Loucy (cell line): ENCODE measurements around the gene RGPD4.
"Not testable (repeated sequence)": the region's sequence is repeated elsewhere in the genome, so short reads cannot be mapped to it uniquely, and the experiment has no call there.

Experiments used
- H2AFZ ChIP-seq: fragments of 200-600 bp; sonication (generic); 2 replicates; pipeline ENCODE4 v1.6.0; 2016; ENCODE audit warnings: antibody characterized with exemption, mild to moderate bottlenecking, low read length, moderate library complexity
- H3F3A ChIP-seq: fragments of 200-600 bp; 2 replicates; pipeline ENCODE4 v1.6.0; 2016; ENCODE audit warnings: antibody characterized with exemption, low read depth, mild to moderate bottlenecking
- H3K27me3 ChIP-seq: fragments of 200-600 bp; sonication (generic); 2 replicates; pipeline ENCODE4 v1.6.1; 2014; ENCODE audit warnings: low read length, mild to moderate bottlenecking; ENCODE audit not compliant: insufficient read depth, poor library complexity, severe bottlenecking
- H3K36me3 ChIP-seq: fragments of 200-600 bp; sonication (generic); 2 replicates; pipeline ENCODE4 v1.6.1; 2016; ENCODE audit warnings: low read length; ENCODE audit not compliant: insufficient read depth
- H3K4me1 ChIP-seq: fragments of 200-600 bp; sonication (generic); 2 replicates; pipeline ENCODE4 v1.5.1; 2014; ENCODE audit warnings: low read length, mild to moderate bottlenecking; ENCODE audit not compliant: insufficient read depth, poor library complexity, severe bottlenecking
- H3K4me2 ChIP-seq: fragments of 200-600 bp; sonication (generic); 2 replicates; pipeline ENCODE4 v1.6.0; 2014; ENCODE audit warnings: antibody characterized with exemption, low read length, low read depth, mild to moderate bottlenecking; ENCODE audit not compliant: poor library complexity, severe bottlenecking
- H3K4me3 ChIP-seq: fragments of 200-600 bp; sonication (generic); 2 replicates; pipeline ENCODE4 v1.5.1; 2014; ENCODE audit warnings: low read length, mild to moderate bottlenecking, mixed read lengths; ENCODE audit not compliant: poor library complexity, severe bottlenecking
- H3K79me2 ChIP-seq: fragments of 200-600 bp; sonication (generic); 2 replicates; pipeline ENCODE4 v1.6.1; 2014; ENCODE audit warnings: low read length; ENCODE audit not compliant: insufficient read depth
- H3K9ac ChIP-seq: fragments of 200-600 bp; sonication (generic); 2 replicates; pipeline ENCODE4 v1.6.0; 2014; ENCODE audit warnings: mild to moderate bottlenecking, low read depth, low read length, moderate library complexity; ENCODE audit not compliant: poor library complexity, severe bottlenecking
- H3K9me2 ChIP-seq: fragments of 200-600 bp; sonication (generic); replicated peaks from 2 replicates; pipeline ENCODE4 v1.6.1; 2016; ENCODE audit warnings: low read depth, low read length, mixed read lengths
- H3K9me3 ChIP-seq: fragments of 200-600 bp; sonication (generic); 2 replicates; pipeline ENCODE4 v1.6.1; 2014; ENCODE audit warnings: mild to moderate bottlenecking, antibody characterized with exemption, low read length, low read depth; ENCODE audit not compliant: insufficient read depth
- H4K20me1 ChIP-seq: fragments of 200-600 bp; sonication (generic); 2 replicates; pipeline ENCODE4 v1.6.0; 2014; ENCODE audit warnings: antibody characterized with exemption, low read length, mild to moderate bottlenecking; ENCODE audit not compliant: insufficient read depth, poor library complexity, severe bottlenecking
- CTCF ChIP-seq: fragments of 200-600 bp; sonication (generic); conservative IDR thresholded peaks from 2 replicates; pipeline ENCODE4 v1.5.1; 2014; ENCODE audit warnings: mild to moderate bottlenecking, antibody characterized with exemption, low read length
- EZH2phosphoT487 ChIP-seq: fragments of 200-600 bp; IDR thresholded peaks from 2 replicates; pipeline ENCODE4 v1.6.1; 2018; ENCODE audit warnings: antibody characterized with exemption, mild to moderate bottlenecking, moderate library complexity, borderline replicate concordance

RGPD4 gene

GRCh38 chr2:107826749-107827148 is at the start of gene RGPD4:
Gene RGPD4, plus strand, starts transcription at chr2:107826892. Its CDS starts 122 bp downstream, at chr2:107827014.
- H3K4me3 ChIP-seq, H3K27me3 ChIP-seq, H3K36me3 ChIP-seq, H3K9me2 ChIP-seq, H3K79me2 ChIP-seq, H3K9me3 ChIP-seq, H4K20me1 ChIP-seq, H3K4me2 ChIP-seq, H3K9ac ChIP-seq, H3K4me1 ChIP-seq, H2AFZ ChIP-seq, H3F3A ChIP-seq: not testable (repeated sequence)

GRCh38 chr2:107777974-107778373 is 48.7 kb upstream of the RGPD4 start:
- TF ChIP-seq CTCF: no peak
- no peak overlapping the region for H3K4me2 ChIP-seq
- H3K36me3 ChIP-seq: no peaks in the 10 kb centered on the region
- no peaks in the 10 kb centered on the region for H3K9me3 ChIP-seq
- no peaks in the 10 kb centered on the region for H3K27me3 ChIP-seq
- no peaks in the 10 kb centered on the region for H3K9me2 ChIP-seq
- H3F3A ChIP-seq: no peaks in the 10 kb centered on the region
- no peak overlapping the region for H2AFZ ChIP-seq
- H3K79me2 ChIP-seq: no peaks in the 10 kb centered on the region
- no peaks in the 10 kb centered on the region for H4K20me1 ChIP-seq
- no peak overlapping the region for H3K9ac ChIP-seq
- no peaks in the 10 kb centered on the region for H3K4me1 ChIP-seq
- H3K4me3 ChIP-seq: no peak overlapping the region

- H3K4me3 ChIP-seq: no peak overlapping the region
- no peaks in the 10 kb centered on the region for H3F3A ChIP-seq
- H3K4me1 ChIP-seq: no peaks in the 10 kb centered on the region
- no peak overlapping the region for H2AFZ ChIP-seq
- no peaks in the 10 kb centered on the region for H3K9me2 ChIP-seq
- no peaks in the 10 kb centered on the region for H3K36me3 ChIP-seq
- TF ChIP-seq EZH2phosphoT487 (no peak), CTCF (no peak)
- H3K79me2 ChIP-seq: no peaks in the 10 kb centered on the region
- H3K9ac ChIP-seq: no peak overlapping the region
- no peaks in the 10 kb centered on the region for H3K27me3 ChIP-seq
- no peaks in the 10 kb centered on the region for H4K20me1 ChIP-seq
- H3K4me2 ChIP-seq: no peak overlapping the region
- H3K9me3 ChIP-seq: no peaks in the 10 kb centered on the region
Measured at GRCh38 chr2:107785756-107786155, 40.9 kb upstream of the RGPD4 start.

- TF ChIP-seq CTCF (no peak), EZH2phosphoT487 (no peak)
- no peaks in the 10 kb centered on the region for H3K9me2 ChIP-seq
Measured at GRCh38 chr2:107790837-107791236, 35.9 kb upstream of the RGPD4 start.

More at GRCh38 chr2:107790837-107791236, 35.9 kb upstream of the RGPD4 start:
- H3K27me3 ChIP-seq: no peaks in the 10 kb centered on the region
- H3K79me2 ChIP-seq: no peaks in the 10 kb centered on the region
- H4K20me1 ChIP-seq: no peaks in the 10 kb centered on the region
- H3K4me1 ChIP-seq: no peaks in the 10 kb centered on the region
- no peak overlapping the region for H3K4me2 ChIP-seq
- no peak overlapping the region for H3K9ac ChIP-seq
- H3F3A ChIP-seq: no peaks in the 10 kb centered on the region
- no peaks in the 10 kb centered on the region for H3K9me3 ChIP-seq
- H3K4me3 ChIP-seq: no peak overlapping the region
- H3K36me3 ChIP-seq: no peaks in the 10 kb centered on the region
- H2AFZ ChIP-seq: no peak overlapping the region
